ENCODE measurements around the gene PADI2. TPM values are rescaled to one million over a fixed set of nuclear protein-coding genes. Genes with fewer than 3 reads are reported as not detected.
A peak's percentile ranks its signal among the peaks of the same experiment; 100 is the strongest.

Gene PADI2
- 10 to 100 TPM in 2 of 4 donors, 1 to 10 TPM in 2; 2.2 to 26.7 (median 15.3) TPM for total RNA-seq

- DNase-seq (ENCODE audit: low spot score in 2 of 2), result peak in 1 of 2 donors; percentile 91
- WGBS, 2 donors, result 3 to 5% methylated on average over 23 to 50 of the region's 58 CpGs
- TF ChIP-seq CTCF (IDR thresholded peaks at IDR 0.05) (no peak), POLR2A (IDR thresholded peaks at IDR 0.05) (no peak)
- intact Hi-C loops (cut with DNase I; ENCODE audit: low total_unique reads), result no loop called here
- H3K4me3 ChIP-seq (ENCODE audit: low read depth, poor library complexity, severe bottlenecking), result no peak within 1 kb of the TSS
Observed at GRCh38 chr1:17119076-17119772, at the start of gene PADI2. Gene PADI2 (minus strand): TSS chr1:17119451. CDS start chr1:17119371, 80 bp downstream.

GRCh38 chr1:17168091-17168876, 49.0 kb upstream of the PADI2 start:
- no peak for DNase-seq (ENCODE audit: low spot score in 2 of 2)
- intact Hi-C loops (cut with DNase I; ENCODE audit: low total_unique reads), result no loop called here
- 41 to 49% methylated on average over 13 of the region's 13 CpGs for WGBS, 2 donors
- TF ChIP-seq POLR2A (IDR thresholded peaks at IDR 0.05) (no peak), CTCF (IDR thresholded peaks at IDR 0.05) (no peak)
- H3K4me3 ChIP-seq (ENCODE audit: low read depth, poor library complexity, severe bottlenecking), result no peak overlapping the region

- 54 to 72% methylated on average over 5 of the region's 5 CpGs for WGBS, 2 donors
- no peak overlapping the region for H3K4me3 ChIP-seq (ENCODE audit: low read depth, poor library complexity, severe bottlenecking)
- intact Hi-C loops (cut with DNase I; ENCODE audit: low total_unique reads), result no loop called here
- no peak for DNase-seq (ENCODE audit: low spot score in 2 of 2)
- TF ChIP-seq POLR2A (IDR thresholded peaks at IDR 0.05), result no peak
- no peak for TF ChIP-seq CTCF (IDR thresholded peaks at IDR 0.05)
Observed at GRCh38 chr1:17167786-17168090, 48.5 kb upstream of the PADI2 start.

- H3K4me3 ChIP-seq (ENCODE audit: low read depth, poor library complexity, severe bottlenecking), result no peak overlapping the region
- DNase-seq (ENCODE audit: low spot score in 2 of 2), result no peak
- WGBS, 2 donors, result 19 to 40% methylated on average over 4 of the region's 4 CpGs
- intact Hi-C loops (cut with DNase I; ENCODE audit: low total_unique reads), result no loop called here
- TF ChIP-seq CTCF (IDR thresholded peaks at IDR 0.05), result no peak
- no peak for TF ChIP-seq POLR2A (IDR thresholded peaks at IDR 0.05)
Observed at GRCh38 chr1:17167041-17167785, 48.0 kb upstream of the PADI2 start.

- TF ChIP-seq CTCF (IDR thresholded peaks at IDR 0.05) (no peak), POLR2A (IDR thresholded peaks at IDR 0.05) (no peak)
- no peak for DNase-seq (ENCODE audit: low spot score in 2 of 2)
- no peak overlapping the region for H3K4me3 ChIP-seq (ENCODE audit: low read depth, poor library complexity, severe bottlenecking)
- WGBS, 2 donors, result 74 to 78% methylated on average over 1 of the region's 1 CpG
- intact Hi-C loops (cut with DNase I; ENCODE audit: low total_unique reads), result no loop called here
Observed at GRCh38 chr1:17165823-17166222, 46.6 kb upstream of the PADI2 start.
